ENCODE results near the gene CASKIN1.

The CASKIN1 gene

DNA sequence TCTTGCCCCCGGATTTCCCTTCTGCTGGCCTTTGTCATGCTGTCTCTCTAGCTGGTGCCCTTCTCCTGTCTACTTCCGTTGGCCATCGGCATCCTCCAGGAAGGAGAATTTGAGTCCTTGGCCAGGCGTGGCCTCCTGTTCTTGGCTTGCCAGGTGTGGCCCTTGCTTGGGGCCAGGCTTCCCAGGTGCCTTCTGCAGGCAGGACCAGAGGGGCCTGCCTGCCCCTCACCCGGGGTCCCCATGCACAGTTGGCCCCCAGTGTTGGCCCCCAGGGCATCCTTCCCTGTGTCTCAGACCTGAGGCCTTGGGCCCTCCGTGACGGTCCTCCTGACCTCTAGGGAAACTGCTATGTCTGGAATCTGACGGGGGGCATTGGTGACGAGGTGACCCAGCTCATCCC is 11.5 kb upstream of the CASKIN1 start:
- TF ChIP-seq, protein P1, sequence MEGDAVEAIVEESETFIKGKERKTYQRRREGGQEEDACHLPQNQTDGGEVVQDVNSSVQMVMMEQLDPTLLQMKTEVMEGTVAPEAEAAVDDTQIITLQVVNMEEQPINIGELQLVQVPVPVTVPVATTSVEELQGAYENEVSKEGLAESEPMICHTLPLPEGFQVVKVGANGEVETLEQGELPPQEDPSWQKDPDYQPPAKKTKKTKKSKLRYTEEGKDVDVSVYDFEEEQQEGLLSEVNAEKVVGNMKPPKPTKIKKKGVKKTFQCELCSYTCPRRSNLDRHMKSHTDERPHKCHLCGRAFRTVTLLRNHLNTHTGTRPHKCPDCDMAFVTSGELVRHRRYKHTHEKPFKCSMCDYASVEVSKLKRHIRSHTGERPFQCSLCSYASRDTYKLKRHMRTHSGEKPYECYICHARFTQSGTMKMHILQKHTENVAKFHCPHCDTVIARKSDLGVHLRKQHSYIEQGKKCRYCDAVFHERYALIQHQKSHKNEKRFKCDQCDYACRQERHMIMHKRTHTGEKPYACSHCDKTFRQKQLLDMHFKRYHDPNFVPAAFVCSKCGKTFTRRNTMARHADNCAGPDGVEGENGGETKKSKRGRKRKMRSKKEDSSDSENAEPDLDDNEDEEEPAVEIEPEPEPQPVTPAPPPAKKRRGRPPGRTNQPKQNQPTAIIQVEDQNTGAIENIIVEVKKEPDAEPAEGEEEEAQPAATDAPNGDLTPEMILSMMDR (IDR thresholded peaks at IDR 0.05; ENCODE audit: insufficient read depth, low read length, missing control alignments): no peak
- DNase-seq (ENCODE audit: low read depth, low spot score): no peak
- ChIA-PET CTCF (no interaction called here), POLR2A (no interaction called here)
- H3K4me3 ChIP-seq (ENCODE audit: low read depth, low read length): no peak overlapping the region

DNA sequence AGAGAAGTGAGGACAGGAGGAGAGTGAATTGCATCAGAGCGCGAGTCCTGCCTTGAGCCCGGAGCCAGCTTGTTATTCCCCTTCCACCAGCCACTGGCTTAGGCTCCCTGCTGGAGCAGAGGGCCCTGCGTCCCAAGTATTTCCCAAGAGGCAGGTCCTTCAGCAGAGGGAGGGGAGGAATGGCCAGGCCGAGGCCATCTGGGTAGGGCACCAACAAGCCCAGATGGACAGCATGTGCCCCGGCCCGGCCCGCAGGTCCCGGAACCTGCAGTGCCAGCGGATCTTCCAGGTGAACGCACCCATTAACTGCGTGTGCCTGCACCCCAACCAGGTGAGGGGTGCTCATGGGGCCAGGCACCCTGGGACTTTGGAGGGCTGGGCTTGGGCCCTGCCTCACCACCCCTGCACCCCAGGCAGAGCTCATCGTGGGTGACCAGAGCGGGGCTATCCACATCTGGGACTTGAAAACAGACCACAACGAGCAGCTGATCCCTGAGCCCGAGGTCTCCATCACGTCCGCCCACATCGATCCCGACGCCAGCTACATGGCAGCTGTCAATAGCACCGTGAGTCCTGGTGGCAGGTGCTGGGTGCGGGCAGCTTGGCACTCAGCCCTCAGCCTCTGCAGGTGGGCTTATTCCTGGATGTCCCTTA is 10.5 kb upstream of the CASKIN1 start:
- CTCF ChIA-PET: interaction anchor here (0.6 to 2.1 kb wide), 3 partner anchors 10 to 295 kb away, joined by 3 to 7 read pairs (median 5); no protein-coding TSS in a partner anchor

DNA sequence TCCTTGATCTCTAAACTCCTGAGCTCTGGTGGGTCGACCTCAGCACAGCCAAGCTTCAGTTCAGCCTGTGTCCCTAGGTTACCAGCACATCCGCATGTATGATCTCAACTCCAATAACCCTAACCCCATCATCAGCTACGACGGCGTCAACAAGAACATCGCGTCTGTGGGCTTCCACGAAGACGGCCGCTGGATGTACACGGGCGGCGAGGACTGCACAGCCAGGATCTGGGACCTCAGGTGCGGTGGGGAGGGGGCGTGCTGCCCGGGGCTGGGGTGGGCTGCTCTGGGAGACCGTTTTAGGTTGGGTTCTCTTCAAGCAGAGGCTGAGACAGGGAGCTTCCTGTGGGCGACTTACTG is 10.0 kb upstream of the CASKIN1 start:
- H3K4me3 ChIP-seq (ENCODE audit: low read depth, low read length): peak overlapping the region; percentile 97
- ChIA-PET POLR2A (interaction anchor here (0.6 to 2.4 kb wide), 3 partner anchors 8 to 1706 kb away, joined by 3 to 9 read pairs (median 6); partner anchors contain the start of genes PGP and TRAF7), CTCF (interaction anchor here (0.6 to 2.1 kb wide), 3 partner anchors 9 to 295 kb away, joined by 3 to 7 read pairs (median 5); no protein-coding TSS in a partner anchor)
- DNase-seq (ENCODE audit: low read depth, low spot score): no peak
- TF ChIP-seq, protein P1 (IDR thresholded peaks at IDR 0.05; ENCODE audit: insufficient read depth, low read length, missing control alignments): no peak

More for the DNA sequence above, 10.5 kb upstream of the CASKIN1 start:
- no peak for DNase-seq (ENCODE audit: low read depth, low spot score)
- POLR2A ChIA-PET: interaction anchor here (0.6 to 2.4 kb wide), 2 partner anchors 52 to 1707 kb away, joined by 3 to 9 read pairs; partner anchors contain the start of gene TRAF7
- H3K4me3 ChIP-seq (ENCODE audit: low read depth, low read length): peak overlapping the region; percentile 6; the same call in 1 of the 2 replicates
- TF ChIP-seq, protein P1 (IDR thresholded peaks at IDR 0.05; ENCODE audit: insufficient read depth, low read length, missing control alignments): no peak

DNA sequence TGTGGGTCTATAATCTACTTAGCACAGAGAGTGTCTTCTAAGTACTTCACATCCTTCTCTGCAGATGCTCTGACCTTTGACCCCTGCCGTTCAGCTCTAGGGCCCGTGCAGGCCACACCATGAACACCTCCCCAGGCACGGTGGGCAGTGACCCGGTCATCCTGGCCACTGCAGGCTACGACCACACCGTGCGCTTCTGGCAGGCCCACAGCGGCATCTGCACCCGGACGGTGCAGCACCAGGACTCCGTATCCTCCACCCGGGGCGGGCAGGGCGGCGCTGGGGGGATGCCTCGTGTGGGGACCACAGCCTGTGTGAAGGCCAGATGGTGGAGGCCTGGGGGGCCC is 9.5 kb upstream of the CASKIN1 start:
- no peak for DNase-seq (ENCODE audit: low read depth, low spot score)
- TF ChIP-seq, protein P1 (IDR thresholded peaks at IDR 0.05; ENCODE audit: insufficient read depth, low read length, missing control alignments): no peak
- ChIA-PET POLR2A (interaction anchor here (0.6 to 2.4 kb wide), 4 partner anchors 9 to 51 kb away, joined by 3 to 9 read pairs (median 5); partner anchors contain the start of genes PGP and TRAF7), CTCF (interaction anchor here (0.7 to 2.1 kb wide), 2 partner anchors 65 to 295 kb away, joined by 5 to 7 read pairs; no protein-coding TSS in a partner anchor)
- H3K4me3 ChIP-seq (ENCODE audit: low read depth, low read length): peak overlapping the region; percentile 97

DNA sequence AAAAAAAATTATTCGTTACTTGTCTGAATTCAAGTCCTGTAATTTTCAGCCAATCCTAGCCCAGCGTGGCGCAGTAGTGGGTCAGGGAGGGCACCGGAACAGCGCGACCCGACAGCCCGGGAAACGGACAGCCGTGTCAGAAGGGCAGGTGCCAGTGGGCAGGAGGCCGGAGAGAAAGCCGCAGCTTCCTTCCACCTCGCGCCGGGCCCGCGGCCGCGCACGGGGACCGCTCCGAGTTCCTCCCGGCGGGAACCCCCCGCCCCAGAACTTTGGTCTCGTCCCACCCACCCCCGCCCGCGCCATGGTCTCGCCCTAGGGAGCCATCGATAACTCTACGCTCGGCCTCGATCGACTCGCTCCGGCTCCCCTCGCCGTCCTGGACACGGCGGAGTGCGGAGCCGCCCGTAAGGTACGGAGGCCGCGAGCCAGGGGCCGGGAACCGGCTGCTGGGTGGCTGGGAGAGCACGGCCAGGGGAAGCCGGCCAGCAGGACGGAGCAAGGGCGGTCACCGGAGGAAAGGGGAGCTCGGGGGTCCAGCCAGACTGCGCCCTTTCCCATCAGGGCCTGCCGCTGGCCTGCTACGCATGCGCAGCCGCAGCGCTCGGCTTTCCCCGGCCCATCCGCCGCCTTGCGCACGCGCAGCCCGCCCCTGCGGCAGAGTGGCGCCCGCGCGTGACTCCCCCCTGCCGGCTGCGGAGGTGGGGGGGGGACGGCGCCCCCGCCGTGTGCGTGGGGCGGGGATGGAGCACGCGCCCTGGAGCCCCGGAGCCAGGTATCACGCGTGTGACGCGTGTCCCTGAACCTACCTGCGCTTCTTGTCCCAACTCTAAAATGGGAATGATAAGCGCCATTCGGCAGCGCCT is 8.9 kb upstream of the CASKIN1 start, which contains the start of gene MLST8:
TSS of gene MLST8 (plus strand) at position 351 of the 863 bp plus-strand sequence. CDS start 632 bp downstream, outside the sequence.
- TF ChIP-seq, protein P1 (IDR thresholded peaks at IDR 0.05; ENCODE audit: insufficient read depth, low read length, missing control alignments): no peak
- H3K4me3 ChIP-seq (ENCODE audit: low read depth, low read length): peak within 1 kb of the TSS; percentile 97
- POLR2A ChIA-PET: interaction anchor here (0.6 to 2.4 kb wide), 5 partner anchors 9 to 50 kb away, joined by 3 to 9 read pairs (median 4); partner anchors contain the start of genes PGP and TRAF7
- no peak for DNase-seq (ENCODE audit: low read depth, low spot score)
- CTCF ChIA-PET: interaction anchor here (0.9 to 2.1 kb wide), 2 partner anchors 65 to 66 kb away, joined by 3 to 7 read pairs; no protein-coding TSS in a partner anchor
